OCI-LY7 (cell line): ENCODE measurements around the gene TDRD3. TPM values are rescaled to one million over a fixed set of nuclear protein-coding genes. Genes with fewer than 3 reads are reported as not detected.

Experiments used
- BruUV-seq: library from RNA; stranded (reverse); fragments of 400-500 nt; replicated peaks from 2 replicates; lab custom pipeline; 2021; lab: Mats Ljungman, UMichigan
- CTCF ChIA-PET: fragments of 300-600 bp; sonication (Branson Sonifier 250); formaldehyde crosslinking; loops from one replicate; lab custom pipeline; 2022; ENCODE audit warnings: antibody characterized with exemption; ENCODE audit not compliant: unreplicated experiment; lab: Charles Lee
- POLR2A ChIA-PET: fragments of 300-600 bp; sonication (Branson Sonifier 250); formaldehyde crosslinking; loops from one replicate; lab custom pipeline; 2022; ENCODE audit warnings: antibody characterized with exemption; lab: Charles Lee
- DNase-seq: peaks from one replicate; pipeline ENCODE4 v3.0.0-alpha.2; 2015; ENCODE audit warnings: low spot score
- H2AFZ ChIP-seq: fragments of 200-600 bp; sonication (generic), shearing (Covaris generic); 2 replicates; pipeline ENCODE4 v1.6.1; 2014; ENCODE audit warnings: mild to moderate bottlenecking, antibody characterized with exemption, low read length, moderate library complexity
- H3K27ac ChIP-seq: fragments of 200-600 bp; sonication (generic); 2 replicates; pipeline ENCODE4 v1.5.1; 2014; ENCODE audit warnings: mixed run types, low read depth, mild to moderate bottlenecking, moderate library complexity, low read length, inconsistent platforms; ENCODE audit not compliant: poor library complexity, severe bottlenecking
- H3K36me3 ChIP-seq: fragments of 200-600 bp; sonication (generic); 2 replicates; pipeline ENCODE4 v1.6.1; 2014; ENCODE audit warnings: mild to moderate bottlenecking, antibody characterized with exemption, low read length, moderate library complexity, mixed read lengths; ENCODE audit not compliant: insufficient read depth
- H3K4me1 ChIP-seq: fragments of 200-600 bp; sonication (generic); 2 replicates; pipeline ENCODE4 v1.5.1; 2014; ENCODE audit warnings: mild to moderate bottlenecking, low read length; ENCODE audit not compliant: insufficient read depth, poor library complexity, severe bottlenecking
- H3K4me2 ChIP-seq: fragments of 200-600 bp; sonication (generic); 2 replicates; pipeline ENCODE4 v1.6.1; 2014; ENCODE audit warnings: mild to moderate bottlenecking, low read length
- H3K4me3 ChIP-seq: fragments of 200-600 bp; sonication (generic); 2 replicates; pipeline ENCODE4 v1.5.1; 2014; ENCODE audit warnings: mild to moderate bottlenecking, low read depth, low read length; ENCODE audit not compliant: poor library complexity, severe bottlenecking
- H3K79me2 ChIP-seq: fragments of 200-600 bp; sonication (generic); 2 replicates; pipeline ENCODE4 v1.6.1; 2016; ENCODE audit warnings: low read depth, mild to moderate bottlenecking, low read length, moderate library complexity, mixed read lengths; ENCODE audit not compliant: insufficient read depth
- H3K9me2 ChIP-seq: fragments of 200-600 bp; sonication (generic); 2 replicates; pipeline ENCODE4 v1.6.1; 2016; ENCODE audit warnings: mild to moderate bottlenecking, low read length, mixed read lengths; ENCODE audit not compliant: insufficient read depth
- H3K9me3 ChIP-seq: fragments of 200-600 bp; sonication (generic); 2 replicates; pipeline ENCODE4 v1.6.1; 2014; ENCODE audit warnings: mild to moderate bottlenecking, mixed run types, low read length, mixed read lengths
- H4K20me1 ChIP-seq: fragments of 200-600 bp; sonication (generic); 2 replicates; pipeline ENCODE4 v1.6.1; 2014; ENCODE audit warnings: mild to moderate bottlenecking, antibody characterized with exemption, low read length, moderate library complexity, mixed read lengths; ENCODE audit not compliant: insufficient read depth
- CTCF ChIP-seq: fragments of 200-600 bp; sonication (generic); conservative IDR thresholded peaks from 2 replicates; pipeline ENCODE4 v1.5.1; 2014; ENCODE audit warnings: mild to moderate bottlenecking, antibody characterized with exemption, low read length, moderate library complexity, mixed read lengths
- EZH2phosphoT487 ChIP-seq: fragments of 200-600 bp; sonication (generic); IDR thresholded peaks from 2 replicates; pipeline ENCODE4 v1.6.1; 2018; ENCODE audit warnings: low read depth, borderline replicate concordance, mild to moderate bottlenecking, mixed run types, antibody characterized with exemption, low read length, moderate library complexity, mixed read lengths
- intact Hi-C: fragments of 100-400 bp; cut with micrococcal nuclease; formaldehyde crosslinking; loops from one replicate; pipeline ENCODE4 v1.10.0; 2022; ENCODE audit not compliant: unreplicated experiment
- total RNA-seq, 2 experiments: library from RNA; depleted of rRNA in 1 of 2; stranded (reverse); fragments of >200 nt in 1 of 2; shearing (Covaris generic) in 1 of 2; gene quantifications; 2 replicates each; pipeline ENCODE4 v1.2.3, GENCODE V29; 2014 to 2022

The TDRD3 gene
- total RNA-seq, 2 experiments from 2014 or later, result 13.5 to 17.1 TPM

GRCh38 chr13:60348097-60348496 is 48.9 kb upstream of the TDRD3 start:
- no peak overlapping the region for H3K4me2 ChIP-seq
- no peaks in the 10 kb centered on the region for H4K20me1 ChIP-seq
- H3K4me1 ChIP-seq, result no peaks in the 10 kb centered on the region
- ChIA-PET POLR2A (interaction anchor here (0.7 kb wide), 1 partner anchor 85 kb away, joined by 3 read pairs; no protein-coding TSS in a partner anchor), CTCF (no interaction called here)
- no peaks in the 10 kb centered on the region for H3K9me2 ChIP-seq
- DNase-seq, result no peak
- H3K27ac ChIP-seq, result no peak overlapping the region
- intact Hi-C loops, result no loop called here
- H3K4me3 ChIP-seq, result no peak overlapping the region
- no peaks in the 10 kb centered on the region for H3K9me3 ChIP-seq
- H3K79me2 ChIP-seq, result no peaks in the 10 kb centered on the region
- H2AFZ ChIP-seq, result no peak overlapping the region
- H3K36me3 ChIP-seq, result no peaks in the 10 kb centered on the region
- BruUV-seq, result no TSS peak
- TF ChIP-seq CTCF, result no peak
- TF ChIP-seq EZH2phosphoT487, result no peak

GRCh38 chr13:60351326-60351725 is 45.7 kb upstream of the TDRD3 start:
- Histone ChIP-seq H3K4me3 (no peak overlapping the region), H3K27ac (no peak overlapping the region), H3K9me3 (no peaks in the 10 kb centered on the region), H3K36me3 (no peaks in the 10 kb centered on the region), H3K4me1 (no peaks in the 10 kb centered on the region), H3K9me2 (no peaks in the 10 kb centered on the region), H4K20me1 (no peaks in the 10 kb centered on the region), H3K79me2 (no peaks in the 10 kb centered on the region), H3K4me2 (no peak overlapping the region), H2AFZ (no peak overlapping the region)
- ChIA-PET POLR2A (no interaction called here), CTCF (no interaction called here)
- DNase-seq, result no peak
- intact Hi-C loops, result no loop called here
- TF ChIP-seq CTCF (no peak), EZH2phosphoT487 (no peak)
- no TSS peak for BruUV-seq

- H4K20me1 ChIP-seq, result no peaks in the 10 kb centered on the region
- DNase-seq, result no peak
- no peak overlapping the region for H3K4me2 ChIP-seq
- H2AFZ ChIP-seq, result no peak overlapping the region
- H3K9me2 ChIP-seq, result no peaks in the 10 kb centered on the region
- no peaks in the 10 kb centered on the region for H3K79me2 ChIP-seq
- H3K36me3 ChIP-seq, result no peaks in the 10 kb centered on the region
- no peak overlapping the region for H3K27ac ChIP-seq
- TF ChIP-seq EZH2phosphoT487, result no peak
- TF ChIP-seq CTCF, result no peak
- intact Hi-C loops, result no loop called here
- H3K9me3 ChIP-seq, result no peaks in the 10 kb centered on the region
- no TSS peak for BruUV-seq
- H3K4me1 ChIP-seq, result no peaks in the 10 kb centered on the region
- ChIA-PET POLR2A (no interaction called here), CTCF (no interaction called here)
- no peak overlapping the region for H3K4me3 ChIP-seq
Observed at GRCh38 chr13:60351855-60352615, 45.0 kb upstream of the TDRD3 start.
